GM23338 (cell line): ENCODE results near the gene TIMM10B. TPM values are rescaled to one million over a fixed set of nuclear protein-coding genes. Genes with fewer than 3 reads are reported as not detected.

Experiments used
- ATAC-seq: fragments of 200-7000 bp; cut with Tn5 transposase; 3 replicates; pipeline ENCODE4 v1.9.1; 2020
- DNase-seq: peaks from one replicate; pipeline ENCODE4 v3.0.0-alpha.2; 2015; ENCODE audit warnings: low spot score
- H2AFZ ChIP-seq: fragments of 200-600 bp; sonication (generic); 2 replicates; pipeline ENCODE4 v1.8.0; 2016; ENCODE audit warnings: antibody characterized with exemption, mild to moderate bottlenecking, moderate library complexity
- H3F3A ChIP-seq: fragments of 200-600 bp; sonication (generic); replicated peaks from 2 replicates; pipeline ENCODE4 v1.8.0; 2017; ENCODE audit warnings: antibody characterized with exemption, mixed run types, low read depth
- H3K27ac ChIP-seq: fragments of 200-600 bp; sonication (generic); 2 replicates; pipeline ENCODE4 v1.6.1; 2016; ENCODE audit warnings: low read depth
- H3K27me3 ChIP-seq: fragments of 200-600 bp; sonication (generic); 2 replicates; pipeline ENCODE4 v1.8.0; 2016; ENCODE audit warnings: mild to moderate bottlenecking, mixed run types, moderate library complexity; ENCODE audit not compliant: insufficient read depth
- H3K36me3 ChIP-seq: fragments of 200-600 bp; sonication (generic); 2 replicates; pipeline ENCODE4 v1.8.0; 2016; ENCODE audit warnings: mild to moderate bottlenecking; ENCODE audit not compliant: insufficient read depth
- H3K4me1 ChIP-seq: fragments of 200-600 bp; sonication (generic); 2 replicates; pipeline ENCODE4 v1.8.0; 2016; ENCODE audit warnings: mild to moderate bottlenecking, moderate library complexity; ENCODE audit not compliant: insufficient read depth
- H3K4me2 ChIP-seq: fragments of 200-600 bp; sonication (generic); 2 replicates; pipeline ENCODE4 v1.7.1; 2017; ENCODE audit warnings: mixed run types
- H3K4me3 ChIP-seq: fragments of 200-600 bp; sonication (generic); 2 replicates; pipeline ENCODE4 v1.6.1; 2016; ENCODE audit warnings: mixed run types
- H3K79me2 ChIP-seq: fragments of 200-600 bp; sonication (generic); replicated peaks from 2 replicates; pipeline ENCODE4 v1.8.0; 2017; ENCODE audit warnings: mild to moderate bottlenecking; ENCODE audit not compliant: insufficient read depth
- H3K9me2 ChIP-seq: fragments of 200-600 bp; sonication (generic); 2 replicates; pipeline ENCODE4 v1.8.0; 2017; ENCODE audit not compliant: insufficient read depth
- H4K20me1 ChIP-seq: fragments of 200-600 bp; sonication (generic); replicated peaks from 2 replicates; pipeline ENCODE4 v1.8.0; 2017; ENCODE audit warnings: mild to moderate bottlenecking; ENCODE audit not compliant: insufficient read depth
- H3K27ac Mint-ChIP-seq: 2 replicates; pipeline ENCODE4 v1.8.0; 2020; ENCODE audit warnings: inconsistent platforms, mild to moderate bottlenecking, moderate library complexity, mixed read lengths
- H3K27me3 Mint-ChIP-seq: 3 replicates; pipeline ENCODE4 v1.8.0; 2022; ENCODE audit warnings: low read depth, mild to moderate bottlenecking, moderate library complexity, mixed read lengths, inconsistent platforms; ENCODE audit not compliant: insufficient read depth, poor library complexity
- H3K36me3 Mint-ChIP-seq: 3 replicates; pipeline ENCODE4 v1.8.0; 2021; ENCODE audit warnings: low read depth, mild to moderate bottlenecking, inconsistent platforms, moderate library complexity, mixed read lengths
- H3K4me1 Mint-ChIP-seq: 3 replicates; pipeline ENCODE4 v1.8.0; 2020; ENCODE audit warnings: mild to moderate bottlenecking, inconsistent platforms, mixed read lengths
- H3K4me3 Mint-ChIP-seq: 3 replicates; pipeline ENCODE4 v1.8.0; 2021; ENCODE audit warnings: moderate library complexity, mild to moderate bottlenecking, inconsistent platforms, mixed read lengths
- H3K9me3 Mint-ChIP-seq: 3 replicates; pipeline ENCODE4 v1.8.0; 2020; ENCODE audit warnings: moderate library complexity, mild to moderate bottlenecking, inconsistent platforms, mixed read lengths
- CREB1 ChIP-seq: fragments of 250-450 bp; sonication (Bioruptor Pico); IDR thresholded peaks from 2 replicates; pipeline ENCODE4 v1.5.0; 2020; ENCODE audit warnings: low read depth, mild to moderate bottlenecking, moderate library complexity
- ETS1 ChIP-seq: IDR thresholded peaks from 2 replicates; pipeline ENCODE4 v1.6.1; 2016; ENCODE audit warnings: antibody characterized with exemption
- EZH2 ChIP-seq: fragments of 200-600 bp; sonication (generic); IDR thresholded peaks from one replicate; pipeline ENCODE4 v1.8.0; 2017; ENCODE audit warnings: antibody characterized with exemption, mild to moderate bottlenecking, low read depth; ENCODE audit not compliant: unreplicated experiment
- JUNB ChIP-seq: IDR thresholded peaks from one replicate; pipeline ENCODE4 v1.6.1; 2016; ENCODE audit warnings: antibody characterized with exemption; ENCODE audit not compliant: unreplicated experiment
- NANOG ChIP-seq: IDR thresholded peaks from 2 replicates; pipeline ENCODE4 v1.6.1; 2016; ENCODE audit warnings: antibody characterized with exemption, borderline replicate concordance
- POLR2AphosphoS5 ChIP-seq: IDR thresholded peaks from 2 replicates; pipeline ENCODE4 v1.6.1; 2016; ENCODE audit warnings: antibody characterized with exemption, low read depth
- REST ChIP-seq: IDR thresholded peaks from one replicate; pipeline ENCODE4 v1.6.1; 2018; ENCODE audit warnings: antibody characterized with exemption; ENCODE audit not compliant: unreplicated experiment
- ZNF114 ChIP-seq: fragments of 250-450 bp; sonication (Bioruptor Pico); IDR thresholded peaks from 2 replicates; pipeline ENCODE4 v1.5.0; 2020; ENCODE audit warnings: mild to moderate bottlenecking, moderate library complexity
- ZNF331 ChIP-seq: fragments of 250-450 bp; sonication (Bioruptor Pico); IDR thresholded peaks from 2 replicates; pipeline ENCODE4 v1.5.0; 2020; ENCODE audit warnings: low read depth, mild to moderate bottlenecking, moderate library complexity
- polyA plus RNA-seq: library from polyadenylated mRNA; unstranded; fragments of >200 nt; fragmentation: Nextera tagmentation; extraction: Ambion mirVana; gene quantifications from 2 replicates; pipeline ENCODE4 v1.2.1, GENCODE V29; 2016
- total RNA-seq: library from RNA; depleted of rRNA; stranded (reverse); fragments of >200 nt; shearing (Covaris generic); gene quantifications from 2 replicates; pipeline ENCODE4 v1.2.3, GENCODE V29; 2014
- TF ChIP-seq, protein P1 (sequence below): fragments of 250-450 bp; sonication (Bioruptor Pico); IDR thresholded peaks from 2 replicates; pipeline ENCODE4 v1.5.0; 2020; ENCODE audit warnings: mild to moderate bottlenecking, moderate library complexity

The TIMM10B gene
- total and polyA plus RNA-seq, 2 experiments from 2014 or later: 30.8 to 54.2 TPM

GRCh38 chr11:6474413-6474792 is 6.9 kb upstream of the TIMM10B start (continued):
- TF ChIP-seq POLR2AphosphoS5 (no peak), NANOG (no peak)
- TF ChIP-seq, protein P1, sequence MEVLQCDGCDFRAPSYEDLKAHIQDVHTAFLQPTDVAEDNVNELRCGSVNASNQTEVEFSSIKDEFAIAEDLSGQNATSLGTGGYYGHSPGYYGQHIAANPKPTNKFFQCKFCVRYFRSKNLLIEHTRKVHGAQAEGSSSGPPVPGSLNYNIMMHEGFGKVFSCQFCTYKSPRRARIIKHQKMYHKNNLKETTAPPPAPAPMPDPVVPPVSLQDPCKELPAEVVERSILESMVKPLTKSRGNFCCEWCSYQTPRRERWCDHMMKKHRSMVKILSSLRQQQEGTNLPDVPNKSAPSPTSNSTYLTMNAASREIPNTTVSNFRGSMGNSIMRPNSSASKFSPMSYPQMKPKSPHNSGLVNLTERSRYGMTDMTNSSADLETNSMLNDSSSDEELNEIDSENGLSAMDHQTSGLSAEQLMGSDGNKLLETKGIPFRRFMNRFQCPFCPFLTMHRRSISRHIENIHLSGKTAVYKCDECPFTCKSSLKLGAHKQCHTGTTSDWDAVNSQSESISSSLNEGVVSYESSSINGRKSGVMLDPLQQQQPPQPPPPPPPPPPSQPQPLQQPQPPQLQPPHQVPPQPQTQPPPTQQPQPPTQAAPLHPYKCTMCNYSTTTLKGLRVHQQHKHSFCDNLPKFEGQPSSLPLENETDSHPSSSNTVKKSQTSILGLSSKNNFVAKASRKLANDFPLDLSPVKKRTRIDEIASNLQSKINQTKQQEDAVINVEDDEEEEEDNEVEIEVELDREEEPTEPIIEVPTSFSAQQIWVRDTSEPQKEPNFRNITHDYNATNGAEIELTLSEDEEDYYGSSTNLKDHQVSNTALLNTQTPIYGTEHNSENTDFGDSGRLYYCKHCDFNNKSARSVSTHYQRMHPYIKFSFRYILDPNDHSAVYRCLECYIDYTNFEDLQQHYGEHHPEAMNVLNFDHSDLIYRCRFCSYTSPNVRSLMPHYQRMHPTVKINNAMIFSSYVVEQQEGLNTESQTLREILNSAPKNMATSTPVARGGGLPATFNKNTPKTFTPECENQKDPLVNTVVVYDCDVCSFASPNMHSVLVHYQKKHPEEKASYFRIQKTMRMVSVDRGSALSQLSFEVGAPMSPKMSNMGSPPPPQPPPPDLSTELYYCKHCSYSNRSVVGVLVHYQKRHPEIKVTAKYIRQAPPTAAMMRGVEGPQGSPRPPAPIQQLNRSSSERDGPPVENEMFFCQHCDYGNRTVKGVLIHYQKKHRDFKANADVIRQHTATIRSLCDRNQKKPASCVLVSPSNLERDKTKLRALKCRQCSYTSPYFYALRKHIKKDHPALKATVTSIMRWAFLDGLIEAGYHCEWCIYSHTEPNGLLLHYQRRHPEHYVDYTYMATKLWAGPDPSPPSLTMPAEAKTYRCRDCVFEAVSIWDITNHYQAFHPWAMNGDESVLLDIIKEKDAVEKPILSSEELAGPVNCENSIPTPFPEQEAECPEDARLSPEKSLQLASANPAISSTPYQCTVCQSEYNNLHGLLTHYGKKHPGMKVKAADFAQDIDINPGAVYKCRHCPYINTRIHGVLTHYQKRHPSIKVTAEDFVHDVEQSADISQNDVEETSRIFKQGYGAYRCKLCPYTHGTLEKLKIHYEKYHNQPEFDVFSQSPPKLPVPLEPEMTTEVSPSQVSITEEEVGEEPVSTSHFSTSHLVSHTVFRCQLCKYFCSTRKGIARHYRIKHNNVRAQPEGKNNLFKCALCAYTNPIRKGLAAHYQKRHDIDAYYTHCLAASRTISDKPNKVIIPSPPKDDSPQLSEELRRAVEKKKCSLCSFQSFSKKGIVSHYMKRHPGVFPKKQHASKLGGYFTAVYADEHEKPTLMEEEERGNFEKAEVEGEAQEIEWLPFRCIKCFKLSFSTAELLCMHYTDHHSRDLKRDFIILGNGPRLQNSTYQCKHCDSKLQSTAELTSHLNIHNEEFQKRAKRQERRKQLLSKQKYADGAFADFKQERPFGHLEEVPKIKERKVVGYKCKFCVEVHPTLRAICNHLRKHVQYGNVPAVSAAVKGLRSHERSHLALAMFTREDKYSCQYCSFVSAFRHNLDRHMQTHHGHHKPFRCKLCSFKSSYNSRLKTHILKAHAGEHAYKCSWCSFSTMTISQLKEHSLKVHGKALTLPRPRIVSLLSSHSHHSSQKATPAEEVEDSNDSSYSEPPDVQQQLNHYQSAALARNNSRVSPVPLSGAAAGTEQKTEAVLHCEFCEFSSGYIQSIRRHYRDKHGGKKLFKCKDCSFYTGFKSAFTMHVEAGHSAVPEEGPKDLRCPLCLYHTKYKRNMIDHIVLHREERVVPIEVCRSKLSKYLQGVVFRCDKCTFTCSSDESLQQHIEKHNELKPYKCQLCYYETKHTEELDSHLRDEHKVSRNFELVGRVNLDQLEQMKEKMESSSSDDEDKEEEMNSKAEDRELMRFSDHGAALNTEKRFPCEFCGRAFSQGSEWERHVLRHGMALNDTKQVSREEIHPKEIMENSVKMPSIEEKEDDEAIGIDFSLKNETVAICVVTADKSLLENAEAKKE (CRISPR knock-in tag): no peak

DNA sequence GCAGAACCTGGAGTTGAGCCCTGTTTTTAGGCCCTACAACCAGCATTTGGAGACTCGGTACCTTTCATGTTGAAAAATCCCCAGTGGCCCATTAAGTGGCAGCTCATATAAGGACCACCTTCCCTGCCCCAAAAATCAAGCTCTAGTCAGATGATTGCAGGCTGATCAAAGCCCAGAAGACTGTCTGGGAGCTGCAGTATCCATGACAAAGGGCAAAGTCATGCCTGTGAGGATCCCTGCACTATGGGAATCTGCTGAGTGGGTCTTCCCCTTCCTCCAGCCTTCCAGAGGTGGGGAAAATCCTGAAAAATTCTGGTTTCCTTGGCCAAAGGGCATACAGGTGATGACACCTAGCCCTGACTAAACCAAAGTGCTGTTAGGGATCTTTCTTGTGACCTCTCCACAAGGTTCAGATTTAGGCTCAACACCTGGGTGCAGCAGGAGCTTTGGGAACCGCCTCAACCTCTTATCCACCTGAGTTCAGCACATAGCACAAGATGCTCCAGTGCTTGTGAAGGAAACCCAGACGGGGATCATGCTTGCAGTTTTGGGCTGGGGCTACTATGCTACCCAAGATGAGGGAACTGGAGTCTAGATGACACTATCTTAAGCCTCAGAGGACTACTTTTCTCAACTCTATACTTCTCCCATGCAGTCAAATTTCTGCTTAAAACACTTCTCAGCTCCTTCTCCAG is 6.3 kb upstream of the TIMM10B start:
- peak overlapping the region; percentile 91; the same call in 1 of the 2 replicates for H3K27ac ChIP-seq

More for the DNA sequence above, 6.3 kb upstream of the TIMM10B start:
- Mint-ChIP-seq H3K4me1 (peaks cover 32% of the 10 kb centered on the region), H3K9me3 (no peaks in the 10 kb centered on the region; the same call in 2 of the 3 replicates), H3K27me3 (peaks cover 18% of the 10 kb centered on the region), H3K4me3 (peak overlapping the region; percentile 74), H3K36me3 (peaks cover 36% of the 10 kb centered on the region), H3K27ac (peak overlapping the region; percentile 61; the same call in 1 of the 2 replicates)
- TF ChIP-seq CREB1 (CRISPR knock-in tag) (no peak), ZNF114 (no peak), JUNB (no peak), EZH2 (no peak), POLR2AphosphoS5 (no peak), ETS1 (no peak), REST (no peak), ZNF331 (no peak)
- Histone ChIP-seq H4K20me1 (peaks cover 4% of the 10 kb centered on the region), H3K4me3 (peak overlapping the region; percentile 93), H3K27me3 (no peaks in the 10 kb centered on the region), H3K79me2 (peaks cover 7% of the 10 kb centered on the region), H3K9me2 (no peaks in the 10 kb centered on the region), H2AFZ (0 out of 2 replicates have a peak overlapping the region, but pooled peaks have one; percentile 25), H3K4me1 (peaks cover 22% of the 10 kb centered on the region), H3K36me3 (peaks cover 4% of the 10 kb centered on the region; the same call in 1 of the 2 replicates), H3K4me2 (peak overlapping the region; percentile 82), H3F3A (0 out of 2 replicates have a peak, but pooled peaks cover 15% of the 10 kb centered on the region)
- DNase-seq (peak; percentile 41), ATAC-seq (peak; percentile 14)
